Hepatocyte (in vitro differentiated cells): ENCODE measurements around the gene STK33.

ENCODE experiments used
- CTCF ChIP-seq: fragments of 200-600 bp; sonication (generic); IDR thresholded peaks from 2 replicates; pipeline ENCODE4 v1.5.1; 2016; ENCODE audit warnings: antibody characterized with exemption, mild to moderate bottlenecking; ENCODE audit not compliant: poor library complexity
- EZH2 ChIP-seq: fragments of 200-600 bp; sonication (generic); IDR thresholded peaks from 2 replicates; pipeline ENCODE4 v1.6.1; 2016; ENCODE audit warnings: antibody characterized with exemption, mild to moderate bottlenecking, borderline replicate concordance
- EZH2phosphoT487 ChIP-seq: fragments of 200-600 bp; sonication (generic); IDR thresholded peaks from one replicate; pipeline ENCODE4 v1.6.1; 2018; ENCODE audit warnings: antibody characterized with exemption, mild to moderate bottlenecking, low read depth, moderate library complexity; ENCODE audit not compliant: unreplicated experiment, severe bottlenecking

GRCh38 chr11:8477680-8478079, 116.3 kb downstream of the STK33 start:
- TF ChIP-seq CTCF (no peak), EZH2phosphoT487 (no peak), EZH2 (no peak)
